ENCODE results near the gene PDGFA.
A peak's percentile ranks its signal among the peaks of the same experiment; 100 is the strongest.

Gene PDGFA

DNA sequence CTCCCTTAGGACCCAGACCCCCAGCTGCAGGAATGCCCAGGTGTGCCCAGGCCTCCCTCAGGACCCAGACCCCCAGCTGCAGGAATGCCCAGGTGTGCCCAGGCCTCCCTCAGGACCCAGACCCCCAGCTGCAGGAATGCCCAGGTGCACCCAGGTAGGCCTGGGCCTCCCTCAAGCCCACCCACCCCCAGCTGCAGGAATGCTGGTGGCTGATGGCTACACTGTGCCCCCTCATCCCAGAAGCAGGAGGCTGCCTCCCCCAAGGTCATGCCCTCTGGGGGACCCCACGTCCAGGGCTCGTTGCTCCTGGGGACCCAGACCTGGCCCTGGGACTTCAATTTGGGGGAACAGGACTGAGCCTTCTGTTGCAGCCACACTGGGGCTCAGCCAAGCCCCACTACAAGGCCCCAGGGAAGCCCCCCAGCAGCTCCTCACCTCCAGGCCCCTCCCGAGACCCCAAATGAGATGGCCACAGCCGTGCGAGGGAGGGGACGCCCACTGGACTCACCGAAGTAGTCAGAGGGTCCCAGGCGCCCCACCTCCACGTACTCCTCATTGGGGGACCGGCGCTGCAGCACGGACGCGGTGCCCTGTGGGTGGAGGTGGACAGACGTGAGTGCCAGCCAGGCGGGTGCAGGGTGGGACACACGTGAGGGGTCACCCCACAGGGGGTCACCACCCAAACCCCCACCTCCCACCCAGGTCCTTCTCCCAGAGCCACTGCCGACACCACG, 31.4 kb upstream of the PDGFA start:
- H3K9ac ChIP-seq (ENCODE audit: low read length), result no peak overlapping the region
- peaks cover 11% of the 10 kb centered on the region for H3K27me3 ChIP-seq (replicated peaks; ENCODE audit: control insufficient read depth, insufficient read depth, low read length)
- H3K4me1 ChIP-seq (ENCODE audit: control insufficient read depth, insufficient read depth, low read length), result peaks cover 7% of the 10 kb centered on the region
- H3K4me3 ChIP-seq (ENCODE audit: low read length), result no peak overlapping the region
- no peaks in the 10 kb centered on the region for H3K9me3 ChIP-seq (ENCODE audit: control insufficient read depth, low read length)
- no peaks in the 10 kb centered on the region for H3K36me3 ChIP-seq (ENCODE audit: control insufficient read depth, insufficient read depth, low read length, severe bottlenecking)
- DNase-seq (ENCODE audit: low read depth), result no peak

- Histone ChIP-seq H3K4me3 (ENCODE audit: low read length) (no peak overlapping the region), H3K36me3 (ENCODE audit: control insufficient read depth, insufficient read depth, low read length, severe bottlenecking) (no peaks in the 10 kb centered on the region), H3K9ac (ENCODE audit: low read length) (no peak overlapping the region), H3K4me1 (ENCODE audit: control insufficient read depth, insufficient read depth, low read length) (peaks cover 7% of the 10 kb centered on the region), H3K9me3 (ENCODE audit: control insufficient read depth, low read length) (no peaks in the 10 kb centered on the region), H3K27me3 (replicated peaks; ENCODE audit: control insufficient read depth, insufficient read depth, low read length) (peaks cover 2% of the 10 kb centered on the region)
- no peak for DNase-seq (ENCODE audit: low read depth)
Measured at GRCh38 chr7:549891-550625, 30.4 kb upstream of the PDGFA start.

- peaks cover 7% of the 10 kb centered on the region for H3K4me1 ChIP-seq (ENCODE audit: control insufficient read depth, insufficient read depth, low read length)
- H3K27me3 ChIP-seq (replicated peaks; ENCODE audit: control insufficient read depth, insufficient read depth, low read length), result no peaks in the 10 kb centered on the region
- DNase-seq (ENCODE audit: low read depth), result no peak
- no peak overlapping the region for H3K4me3 ChIP-seq (ENCODE audit: low read length)
- H3K9me3 ChIP-seq (ENCODE audit: control insufficient read depth, low read length), result no peaks in the 10 kb centered on the region
- H3K9ac ChIP-seq (ENCODE audit: low read length), result no peak overlapping the region
- no peaks in the 10 kb centered on the region for H3K36me3 ChIP-seq (ENCODE audit: control insufficient read depth, insufficient read depth, low read length, severe bottlenecking)
Measured at GRCh38 chr7:549066-549890, 29.6 kb upstream of the PDGFA start.

GRCh38 chr7:548401-548800, 28.8 kb upstream of the PDGFA start:
- Histone ChIP-seq H3K9me3 (ENCODE audit: control insufficient read depth, low read length) (no peaks in the 10 kb centered on the region), H3K9ac (ENCODE audit: low read length) (no peak overlapping the region), H3K27me3 (replicated peaks; ENCODE audit: control insufficient read depth, insufficient read depth, low read length) (no peaks in the 10 kb centered on the region), H3K4me1 (ENCODE audit: control insufficient read depth, insufficient read depth, low read length) (peaks cover 8% of the 10 kb centered on the region), H3K36me3 (ENCODE audit: control insufficient read depth, insufficient read depth, low read length, severe bottlenecking) (no peaks in the 10 kb centered on the region), H3K4me3 (ENCODE audit: low read length) (no peak overlapping the region)
- DNase-seq (ENCODE audit: low read depth), result no peak

GRCh38 chr7:545470-545869, 25.8 kb upstream of the PDGFA start:
- Histone ChIP-seq H3K36me3 (ENCODE audit: control insufficient read depth, insufficient read depth, low read length, severe bottlenecking) (no peaks in the 10 kb centered on the region), H3K9me3 (ENCODE audit: control insufficient read depth, low read length) (no peaks in the 10 kb centered on the region), H3K4me3 (ENCODE audit: low read length) (no peak overlapping the region), H3K9ac (ENCODE audit: low read length) (no peak overlapping the region), H3K4me1 (ENCODE audit: control insufficient read depth, insufficient read depth, low read length) (peaks cover 25% of the 10 kb centered on the region), H3K27me3 (replicated peaks; ENCODE audit: control insufficient read depth, insufficient read depth, low read length) (no peaks in the 10 kb centered on the region)
- DNase-seq (ENCODE audit: low read depth), result no peak

DNA sequence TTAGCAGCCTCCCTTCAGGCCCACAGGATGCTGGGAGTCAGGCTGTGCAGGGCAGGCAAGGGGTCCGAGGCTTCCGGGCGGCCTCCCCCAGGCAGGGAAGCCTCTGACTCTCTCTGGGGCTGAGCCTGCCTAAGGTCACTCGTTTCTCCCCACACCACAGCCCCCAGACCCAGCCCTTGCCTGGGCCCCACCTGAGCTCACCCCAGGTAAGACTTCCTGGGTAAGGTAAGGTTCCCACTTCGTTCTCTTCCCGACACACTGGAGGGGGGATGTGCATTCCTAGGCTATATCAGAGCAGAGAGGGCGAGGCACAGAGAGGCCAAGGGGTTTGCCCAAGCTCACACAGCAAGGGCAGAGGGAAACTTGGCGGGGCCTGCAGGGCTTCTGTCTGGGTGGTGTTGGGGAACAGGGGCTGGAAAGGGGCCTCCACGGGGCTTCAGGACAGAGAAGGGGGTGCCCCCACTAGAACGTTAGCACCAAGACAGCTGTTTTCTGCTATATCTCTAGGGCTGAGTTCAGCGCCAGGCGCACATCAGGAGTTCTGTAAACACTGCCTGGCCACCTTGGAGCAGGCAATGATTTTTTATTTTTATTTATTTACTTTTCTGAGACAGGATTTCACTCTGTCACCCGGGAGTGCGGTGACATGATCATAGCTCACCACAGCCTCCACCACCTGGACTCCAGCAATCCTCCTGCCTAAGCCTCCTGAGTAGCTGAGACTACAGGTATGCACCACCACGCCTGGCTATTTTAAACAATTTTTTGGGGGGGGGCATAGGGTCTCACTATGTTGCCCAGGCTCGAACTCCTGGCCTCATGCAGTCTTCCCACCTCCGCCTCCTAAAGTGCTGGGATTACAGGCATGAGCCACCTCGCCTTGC, 24.9 kb upstream of the PDGFA start:
- Histone ChIP-seq H3K9me3 (ENCODE audit: control insufficient read depth, low read length) (no peaks in the 10 kb centered on the region), H3K4me3 (ENCODE audit: low read length) (no peak overlapping the region), H3K4me1 (ENCODE audit: control insufficient read depth, insufficient read depth, low read length) (peaks cover 25% of the 10 kb centered on the region), H3K36me3 (ENCODE audit: control insufficient read depth, insufficient read depth, low read length, severe bottlenecking) (no peaks in the 10 kb centered on the region), H3K27me3 (replicated peaks; ENCODE audit: control insufficient read depth, insufficient read depth, low read length) (no peaks in the 10 kb centered on the region), H3K9ac (ENCODE audit: low read length) (no peak overlapping the region)
- no peak for DNase-seq (ENCODE audit: low read depth)

- Histone ChIP-seq H3K9ac (ENCODE audit: low read length) (no peak overlapping the region), H3K4me1 (ENCODE audit: control insufficient read depth, insufficient read depth, low read length) (peaks cover 26% of the 10 kb centered on the region), H3K36me3 (ENCODE audit: control insufficient read depth, insufficient read depth, low read length, severe bottlenecking) (no peaks in the 10 kb centered on the region), H3K4me3 (ENCODE audit: low read length) (no peak overlapping the region), H3K27me3 (replicated peaks; ENCODE audit: control insufficient read depth, insufficient read depth, low read length) (no peaks in the 10 kb centered on the region), H3K9me3 (ENCODE audit: control insufficient read depth, low read length) (no peaks in the 10 kb centered on the region)
- DNase-seq (ENCODE audit: low read depth), result no peak
Measured at GRCh38 chr7:543501-544337, 24.1 kb upstream of the PDGFA start.

DNA sequence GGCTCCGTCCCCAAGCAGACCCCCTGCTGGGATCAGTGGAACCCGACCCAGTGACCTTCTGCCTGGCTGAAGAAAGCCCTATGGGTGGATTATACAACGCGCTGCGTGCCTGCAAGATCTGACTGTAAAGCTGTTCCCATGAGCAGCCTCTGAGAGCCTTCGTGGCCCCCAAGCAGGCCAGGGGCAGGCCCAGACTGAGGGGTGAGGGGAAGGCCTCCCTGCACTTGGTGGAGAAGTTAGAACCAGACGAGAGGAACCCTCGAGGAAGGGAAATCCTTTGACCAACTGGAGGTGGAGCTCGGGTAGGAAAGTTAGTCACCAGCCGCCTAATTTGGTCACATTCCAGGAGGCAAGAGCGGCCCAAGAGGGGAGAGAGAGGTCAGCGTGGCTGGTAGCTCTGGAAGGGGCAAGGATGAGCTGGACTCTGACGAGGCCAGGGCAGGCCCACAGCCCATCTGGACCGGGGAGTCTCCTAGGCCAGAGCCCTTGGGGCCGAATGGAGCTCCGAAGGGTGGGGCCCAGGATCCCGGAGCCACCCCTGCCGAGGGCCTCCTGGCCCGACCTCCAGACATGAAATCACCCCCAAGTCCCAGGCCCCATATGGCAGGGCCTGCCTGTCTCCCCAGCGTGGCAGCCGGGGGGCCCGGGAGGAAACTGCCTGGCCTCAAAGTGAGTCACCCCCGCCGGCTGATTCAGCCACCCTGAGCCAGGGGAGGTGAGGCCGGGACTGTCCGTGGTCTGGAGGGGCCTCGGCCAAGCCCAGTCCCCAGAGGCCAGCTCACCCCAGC, 23.3 kb upstream of the PDGFA start:
- H3K4me1 ChIP-seq (ENCODE audit: control insufficient read depth, insufficient read depth, low read length), result peaks cover 33% of the 10 kb centered on the region
- H3K4me3 ChIP-seq (ENCODE audit: low read length), result peak overlapping the region; percentile 44
- H3K9me3 ChIP-seq (ENCODE audit: control insufficient read depth, low read length), result no peaks in the 10 kb centered on the region
- H3K27me3 ChIP-seq (replicated peaks; ENCODE audit: control insufficient read depth, insufficient read depth, low read length), result no peaks in the 10 kb centered on the region
- peak; percentile 91 for DNase-seq (ENCODE audit: low read depth)
- H3K36me3 ChIP-seq (ENCODE audit: control insufficient read depth, insufficient read depth, low read length, severe bottlenecking), result no peaks in the 10 kb centered on the region
- H3K9ac ChIP-seq (ENCODE audit: low read length), result peak overlapping the region; percentile 54

DNA sequence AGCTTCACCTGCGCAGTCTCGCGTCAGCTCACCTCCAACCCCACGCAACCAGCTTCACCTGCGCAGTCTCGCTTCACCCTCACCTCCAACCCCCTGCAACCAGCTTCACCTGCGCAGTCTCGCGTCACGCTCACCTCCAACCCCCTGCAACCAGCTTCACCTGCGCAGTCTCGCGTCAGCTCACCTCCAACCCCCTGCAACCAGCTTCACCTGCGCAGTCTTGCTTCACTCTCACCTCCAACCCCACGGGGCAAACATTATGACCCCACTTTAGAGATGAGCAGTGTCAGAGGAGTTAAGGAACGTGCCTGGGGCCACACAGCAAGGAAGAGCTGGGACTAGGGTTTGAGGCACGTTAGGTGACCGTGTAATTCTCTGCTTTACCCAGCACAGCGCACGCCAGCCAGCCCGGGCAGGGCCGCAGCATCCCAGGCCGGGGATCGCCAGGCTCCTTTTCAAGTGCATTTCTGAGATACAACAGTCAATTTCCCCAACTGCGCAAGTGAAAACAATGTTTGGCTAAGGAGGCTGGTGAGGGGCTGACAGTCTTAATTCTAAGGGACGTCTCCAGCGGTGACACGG, 22.6 kb upstream of the PDGFA start:
- peak overlapping the region; percentile 44 for H3K4me3 ChIP-seq (ENCODE audit: low read length)
- no peak overlapping the region for H3K9ac ChIP-seq (ENCODE audit: low read length)
- no peak for DNase-seq (ENCODE audit: low read depth)
- no peaks in the 10 kb centered on the region for H3K27me3 ChIP-seq (replicated peaks; ENCODE audit: control insufficient read depth, insufficient read depth, low read length)
- no peaks in the 10 kb centered on the region for H3K36me3 ChIP-seq (ENCODE audit: control insufficient read depth, insufficient read depth, low read length, severe bottlenecking)
- peaks cover 34% of the 10 kb centered on the region for H3K4me1 ChIP-seq (ENCODE audit: control insufficient read depth, insufficient read depth, low read length)
- H3K9me3 ChIP-seq (ENCODE audit: control insufficient read depth, low read length), result no peaks in the 10 kb centered on the region
